HEK293T (cell line): ENCODE data around the gene KIF9.

Experiments used
- CTBP1 ChIP-seq: fragments of 450-650 bp; IDR thresholded peaks from 2 replicates; pipeline ENCODE4 v1.6.1; 2016; ENCODE audit warnings: borderline replicate concordance
- FOXK2 ChIP-seq: fragments of 450-650 bp; IDR thresholded peaks from 2 replicates; pipeline ENCODE4 v1.6.1; 2016; ENCODE audit warnings: mild to moderate bottlenecking
- LEF1 ChIP-seq: fragments of 450-650 bp; IDR thresholded peaks from 2 replicates; pipeline ENCODE4 v1.6.1; 2017; ENCODE audit warnings: mild to moderate bottlenecking, borderline replicate concordance
- PKNOX1 ChIP-seq: fragments of 450-650 bp; IDR thresholded peaks from 2 replicates; pipeline ENCODE4 v1.6.1; 2016
- ZNF384 ChIP-seq: fragments of 450-650 bp; IDR thresholded peaks from 2 replicates; pipeline ENCODE4 v1.6.1; 2016

- no peak for TF ChIP-seq CTBP1
- no peak for TF ChIP-seq PKNOX1
- no peak for TF ChIP-seq FOXK2
- no peak for TF ChIP-seq LEF1
- TF ChIP-seq ZNF384: no peak
Observed at GRCh38 chr3:47194994-47195393, 87.6 kb downstream of the KIF9 start.
